A549 (cell line): Measurements from ENCODE around the gene DSTYK.

Experiments
- NPAS2 ChIP-seq: fragments of 250-450 bp; sonication (Bioruptor Pico); IDR thresholded peaks from 2 replicates; pipeline ENCODE4 v1.8.0; 2022; ENCODE audit warnings: mild to moderate bottlenecking, moderate library complexity, borderline replicate concordance
- TF ChIP-seq, protein P1 (sequence below): fragments of 150-350 bp; IDR thresholded peaks from 2 replicates; pipeline ENCODE4 v1.6.1; 2014; ENCODE audit warnings: low read depth, mild to moderate bottlenecking, low read length
- TF ChIP-seq, protein P2 (sequence below): fragments of >200 bp; sonication (Bioruptor Twin); formaldehyde crosslinking; IDR thresholded peaks from 3 replicates; pipeline ENCODE4 v1.5.1; 2016

- TF ChIP-seq, protein P1, sequence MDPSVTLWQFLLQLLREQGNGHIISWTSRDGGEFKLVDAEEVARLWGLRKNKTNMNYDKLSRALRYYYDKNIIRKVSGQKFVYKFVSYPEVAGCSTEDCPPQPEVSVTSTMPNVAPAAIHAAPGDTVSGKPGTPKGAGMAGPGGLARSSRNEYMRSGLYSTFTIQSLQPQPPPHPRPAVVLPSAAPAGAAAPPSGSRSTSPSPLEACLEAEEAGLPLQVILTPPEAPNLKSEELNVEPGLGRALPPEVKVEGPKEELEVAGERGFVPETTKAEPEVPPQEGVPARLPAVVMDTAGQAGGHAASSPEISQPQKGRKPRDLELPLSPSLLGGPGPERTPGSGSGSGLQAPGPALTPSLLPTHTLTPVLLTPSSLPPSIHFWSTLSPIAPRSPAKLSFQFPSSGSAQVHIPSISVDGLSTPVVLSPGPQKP: no peak
- no peak for TF ChIP-seq NPAS2 (CRISPR knock-in tag)
- TF ChIP-seq, protein P2, sequence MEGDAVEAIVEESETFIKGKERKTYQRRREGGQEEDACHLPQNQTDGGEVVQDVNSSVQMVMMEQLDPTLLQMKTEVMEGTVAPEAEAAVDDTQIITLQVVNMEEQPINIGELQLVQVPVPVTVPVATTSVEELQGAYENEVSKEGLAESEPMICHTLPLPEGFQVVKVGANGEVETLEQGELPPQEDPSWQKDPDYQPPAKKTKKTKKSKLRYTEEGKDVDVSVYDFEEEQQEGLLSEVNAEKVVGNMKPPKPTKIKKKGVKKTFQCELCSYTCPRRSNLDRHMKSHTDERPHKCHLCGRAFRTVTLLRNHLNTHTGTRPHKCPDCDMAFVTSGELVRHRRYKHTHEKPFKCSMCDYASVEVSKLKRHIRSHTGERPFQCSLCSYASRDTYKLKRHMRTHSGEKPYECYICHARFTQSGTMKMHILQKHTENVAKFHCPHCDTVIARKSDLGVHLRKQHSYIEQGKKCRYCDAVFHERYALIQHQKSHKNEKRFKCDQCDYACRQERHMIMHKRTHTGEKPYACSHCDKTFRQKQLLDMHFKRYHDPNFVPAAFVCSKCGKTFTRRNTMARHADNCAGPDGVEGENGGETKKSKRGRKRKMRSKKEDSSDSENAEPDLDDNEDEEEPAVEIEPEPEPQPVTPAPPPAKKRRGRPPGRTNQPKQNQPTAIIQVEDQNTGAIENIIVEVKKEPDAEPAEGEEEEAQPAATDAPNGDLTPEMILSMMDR: no peak
These were observed 47.9 kb upstream of the DSTYK start for GRCh38 chr1:205259324-205259832.
